ENCODE results near the gene JCAD. TPM values are rescaled to one million over a fixed set of nuclear protein-coding genes. Genes with fewer than 3 reads are reported as not detected.

The JCAD gene
- total and polyA plus RNA-seq, 9 of the 15 experiments (the other 6 are each of a cell fraction or from before 2014, with no cell fraction given) = not detected

DNA sequence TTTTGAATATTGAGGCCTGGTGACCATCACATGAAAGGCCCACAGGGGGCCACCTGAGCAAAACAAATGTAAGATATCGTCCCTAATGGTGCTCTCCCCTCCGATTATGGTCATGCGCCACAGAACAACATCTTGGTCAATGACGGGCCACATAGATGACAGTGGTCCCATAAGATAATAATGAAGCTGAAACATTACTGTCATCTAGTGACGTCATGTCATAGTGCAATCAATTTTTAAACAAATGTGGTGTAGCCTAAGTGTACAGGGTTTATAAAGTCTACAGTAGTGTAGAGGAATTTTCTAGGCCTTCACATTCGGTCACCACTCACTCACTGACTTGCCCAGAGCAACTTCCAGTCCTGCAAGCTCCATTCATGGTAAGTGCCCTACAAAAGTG lies 36.8 kb downstream of the JCAD start:
- H3K9me3 ChIP-seq (replicated peaks; ENCODE audit: control insufficient read depth, insufficient read depth, low read depth, low read length) = no peaks in the 10 kb centered on the region
- no peaks in the 10 kb centered on the region for H3K79me2 ChIP-seq (ENCODE audit: control insufficient read depth, insufficient read depth, low read length)
- H3K4me2 ChIP-seq (ENCODE audit: insufficient read depth, low read length) = no peak overlapping the region
- 9% methylated on average over 6 of the region's 6 CpGs for WGBS (ENCODE audit: insufficient coverage, low coverage, missing lambda C conversion rate)
- intact Hi-C loops (cut with micrococcal nuclease) = no loop called here
- TF ChIP-seq MYC (IDR thresholded peaks at IDR 0.05; ENCODE audit: low read depth, low read length) (no peak), MYC (CRISPR knock-in tag; IDR thresholded peaks at IDR 0.05; ENCODE audit: borderline replicate concordance, low read depth) (no peak), CTCF (IDR thresholded peaks at IDR 0.05 in 2 of 3, conservative IDR thresholded peaks at IDR 0.05 in 1 of 3; ENCODE audit: insufficient read depth in 2 of 3, low read depth in 1 of 3, low read length in 3 of 3) (peak in 1 of 3 experiments; percentile 15; a peak in 1 of 6 replicates), ATF1 (CRISPR knock-in tag; IDR thresholded peaks at IDR 0.05) (no peak), ATF1 (tag; IDR thresholded peaks at IDR 0.05) (peak; percentile 72)
- peaks cover 2 to 11% of the 10 kb centered on the region in 2 experiments; a peak in 2 of 5 replicates for H3K4me1 ChIP-seq (replicated peaks in 1 of 2; ENCODE audit: control insufficient read depth in 2 of 2, insufficient read depth in 2 of 2, low read length in 2 of 2)
- no peak for DNase-seq (ENCODE audit: extremely low read depth in 1 of 4, low spot score in 3 of 4)
- POLR2A ChIA-PET = no interaction called here
- CTCF ChIA-PET (ENCODE audit: low intra/inter-chr PET ratio) = no interaction called here
- no peaks in the 10 kb centered on the region for H3K9me1 ChIP-seq (ENCODE audit: control insufficient read depth, insufficient read depth, low read length)
- in situ Hi-C loops (cut with MboI) = no loop called here
- peaks cover 29 to 45% of the 10 kb centered on the region in 2 experiments; a peak in 4 of 5 replicates for H3K27me3 ChIP-seq (ENCODE audit: control insufficient read depth in 2 of 2, insufficient read depth in 2 of 2, low read length in 2 of 2)
- BruUV-seq (replicated peaks) = no TSS peak
- no peak overlapping the region for H3K9ac ChIP-seq (ENCODE audit: insufficient read depth in 1 of 2, low read depth in 2 of 2, low read length in 2 of 2)
- H3K27ac ChIP-seq (ENCODE audit: extremely low read depth, low read depth, low read length) = no peak overlapping the region
- H3K4me3 ChIP-seq = no peak overlapping the region
- no peak for ATAC-seq
- FAIRE-seq = no peak
- 0 out of 2 replicates have a peak, but pooled peaks cover 3% of the 10 kb centered on the region for H4K20me1 ChIP-seq (replicated peaks; ENCODE audit: control insufficient read depth, insufficient read depth, low read length)
- no peaks in the 10 kb centered on the region for H3K36me3 ChIP-seq (ENCODE audit: control insufficient read depth, insufficient read depth, low read length)
- no peak overlapping the region for H2AFZ ChIP-seq (ENCODE audit: low read depth, low read length)

Data from K562 (cell line).